HG02973 (cell line): Measurements from ENCODE around the gene INPP5D.
"Not testable (repeated sequence)": the region's sequence is repeated elsewhere in the genome, so short reads cannot be mapped to it uniquely, and the experiment has no call there.

Source experiments
- ATAC-seq: cut with Tn5 transposase; IDR thresholded peaks from one replicate; pipeline ENCODE4 v1.9.1; 2021; ENCODE audit warnings: moderate library complexity; ENCODE audit not compliant: unreplicated experiment

INPP5D gene

DNA sequence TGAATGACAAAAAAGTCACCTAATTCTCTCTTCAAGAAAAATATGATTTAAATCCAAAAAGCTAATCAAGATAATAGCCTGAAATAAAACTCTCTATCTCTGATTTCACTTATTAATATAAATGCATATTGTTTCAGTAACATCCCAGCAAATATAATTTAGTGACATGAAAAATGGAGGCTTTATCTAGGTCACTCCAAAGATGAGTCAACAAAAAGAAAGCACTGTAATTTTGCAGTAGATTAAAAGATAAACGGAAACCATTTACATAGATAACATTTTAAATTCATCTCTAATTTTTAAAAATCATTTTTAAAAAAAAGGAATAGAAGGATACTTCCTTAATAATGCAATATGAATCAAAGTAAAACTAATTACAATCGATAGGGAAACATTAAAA, 76.9 kb downstream of the INPP5D start:
- no peak for ATAC-seq

DNA sequence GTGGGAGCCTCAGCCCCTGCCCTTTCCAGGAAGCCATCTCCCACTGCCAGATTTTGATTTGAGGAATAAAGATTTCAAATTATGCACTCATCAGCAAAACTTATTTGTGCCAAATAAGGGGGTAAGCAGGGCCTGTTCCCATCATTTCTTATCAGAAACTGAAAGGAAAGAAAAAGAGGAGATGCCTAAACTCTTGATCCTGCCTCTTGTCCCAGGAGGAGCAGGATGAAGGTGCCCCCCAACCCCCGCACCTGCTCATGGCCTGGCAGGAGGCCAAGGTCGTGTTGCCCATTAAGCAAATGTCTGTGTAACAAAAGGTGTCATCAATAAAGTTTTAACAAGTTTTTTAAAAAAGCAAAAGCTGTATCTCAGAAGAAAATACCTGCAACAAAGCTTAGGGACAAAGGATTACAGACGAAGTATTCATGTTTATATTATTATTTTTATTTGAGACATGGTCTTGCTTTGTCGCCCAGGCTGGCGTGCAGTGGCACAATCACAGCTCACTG, 80.0 kb downstream of the INPP5D start:
- ATAC-seq, result no peak

- ATAC-seq, result no peak
Observed at GRCh38 chr2:233140978-233141377, 80.8 kb downstream of the INPP5D start.

GRCh38 chr2:233141901-233142300, 81.8 kb downstream of the INPP5D start:
- no peak for ATAC-seq

DNA sequence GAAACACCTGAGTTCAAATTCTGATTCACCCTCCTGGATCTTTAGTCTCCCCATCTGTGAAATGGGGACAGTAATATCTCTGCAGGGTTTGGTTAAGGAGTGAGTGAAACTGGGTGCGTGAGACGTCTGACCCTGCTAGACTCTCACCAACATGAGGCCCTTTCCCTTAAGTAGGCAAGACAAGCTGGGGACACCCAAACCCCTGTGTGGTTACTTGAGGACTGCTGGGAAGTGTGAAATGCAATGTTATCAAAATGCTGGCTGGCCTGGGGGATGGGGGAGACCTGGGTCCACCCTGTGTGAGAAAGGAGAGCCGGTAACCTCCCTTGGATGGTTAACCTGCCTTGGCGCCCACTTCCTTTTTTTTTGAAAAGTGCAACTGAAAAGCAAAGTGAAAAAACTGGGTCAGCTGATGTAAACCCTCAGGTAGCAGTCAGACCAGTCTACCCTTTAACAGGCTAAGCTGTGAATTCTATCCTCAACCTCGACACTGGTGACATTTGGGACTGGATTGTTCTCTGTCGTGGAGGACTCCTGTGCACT, 82.3 kb downstream of the INPP5D start:
- ATAC-seq, result peak; percentile 82

GRCh38 chr2:233143700-233144331, 83.7 kb downstream of the INPP5D start:
- ATAC-seq, result no peak

- ATAC-seq, result no peak
Observed at GRCh38 chr2:233145726-233146125, 85.6 kb downstream of the INPP5D start.

GRCh38 chr2:233146194-233146593, 86.1 kb downstream of the INPP5D start:
- no peak for ATAC-seq

- ATAC-seq, result no peak
Observed at GRCh38 chr2:233147136-233147828, 87.1 kb downstream of the INPP5D start.

GRCh38 chr2:233147829-233148167, 87.7 kb downstream of the INPP5D start:
- no peak for ATAC-seq

GRCh38 chr2:233148354-233148753, 88.2 kb downstream of the INPP5D start:
- ATAC-seq, result no peak

- no peak for ATAC-seq
Observed at GRCh38 chr2:233152541-233152940, 92.4 kb downstream of the INPP5D start.

GRCh38 chr2:233153146-233153798, 93.1 kb downstream of the INPP5D start:
- ATAC-seq, result no peak

GRCh38 chr2:233156001-233156400, 95.9 kb downstream of the INPP5D start:
- ATAC-seq, result no peak

DNA sequence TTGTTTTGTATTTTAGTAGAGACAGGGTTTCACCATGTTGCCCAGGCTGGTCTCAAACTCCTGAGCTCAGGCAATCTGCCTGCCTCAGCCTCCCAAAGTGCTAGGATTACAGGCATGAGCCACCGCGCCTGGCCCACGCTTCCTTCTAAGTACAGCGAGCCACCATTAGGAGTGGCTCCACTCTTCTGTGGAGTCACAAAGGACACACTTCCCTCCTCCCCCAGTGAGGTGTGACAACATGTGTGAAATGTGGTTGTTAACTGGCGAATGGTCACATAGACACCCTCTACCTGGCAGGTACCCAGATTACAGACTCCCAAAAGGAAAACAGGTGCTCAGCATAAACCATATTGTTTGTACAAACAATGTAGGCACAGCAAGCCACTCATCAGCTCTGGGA, 96.3 kb downstream of the INPP5D start:
- ATAC-seq, result not testable (repeated sequence)

DNA sequence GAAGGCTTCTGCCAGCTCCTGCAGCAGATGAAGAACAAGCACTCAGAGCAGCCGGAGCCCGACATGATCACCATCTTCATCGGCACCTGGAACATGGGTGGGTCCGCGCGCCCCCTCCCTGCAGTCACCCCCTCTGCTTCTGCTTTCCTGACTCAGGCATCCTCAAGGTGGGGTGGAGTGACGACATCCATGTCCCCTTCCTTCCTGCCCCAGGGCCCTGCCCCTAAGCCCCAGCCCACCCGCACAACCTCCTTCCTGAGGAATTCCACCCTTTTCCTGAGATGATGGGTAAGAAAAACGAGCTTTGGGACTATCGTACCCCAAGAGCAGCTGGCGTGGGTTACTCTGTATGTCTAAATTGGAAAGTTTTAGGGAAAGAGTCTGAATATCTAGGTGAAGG, 101.6 kb downstream of the INPP5D start:
- no peak for ATAC-seq

DNA sequence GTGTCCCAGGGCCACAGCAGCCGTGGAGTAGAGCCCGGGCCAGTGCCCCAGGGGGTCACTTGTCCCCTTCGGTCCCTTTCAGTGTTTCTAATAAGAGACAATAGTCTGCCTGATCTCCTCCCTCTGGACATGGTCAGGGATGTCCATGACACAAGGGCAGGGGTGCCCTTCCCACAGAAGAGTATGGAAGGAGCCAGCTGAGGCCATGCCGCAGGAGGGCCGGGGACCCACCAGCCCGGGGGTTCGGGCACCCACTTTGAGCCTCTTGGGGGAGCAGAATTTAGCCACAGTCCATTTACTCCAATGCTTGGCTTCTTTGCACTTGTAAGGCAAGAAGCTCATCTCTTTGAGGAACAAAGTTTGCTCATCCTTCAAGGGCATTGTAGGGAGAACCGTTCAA, 102.6 kb downstream of the INPP5D start:
- no peak for ATAC-seq

DNA sequence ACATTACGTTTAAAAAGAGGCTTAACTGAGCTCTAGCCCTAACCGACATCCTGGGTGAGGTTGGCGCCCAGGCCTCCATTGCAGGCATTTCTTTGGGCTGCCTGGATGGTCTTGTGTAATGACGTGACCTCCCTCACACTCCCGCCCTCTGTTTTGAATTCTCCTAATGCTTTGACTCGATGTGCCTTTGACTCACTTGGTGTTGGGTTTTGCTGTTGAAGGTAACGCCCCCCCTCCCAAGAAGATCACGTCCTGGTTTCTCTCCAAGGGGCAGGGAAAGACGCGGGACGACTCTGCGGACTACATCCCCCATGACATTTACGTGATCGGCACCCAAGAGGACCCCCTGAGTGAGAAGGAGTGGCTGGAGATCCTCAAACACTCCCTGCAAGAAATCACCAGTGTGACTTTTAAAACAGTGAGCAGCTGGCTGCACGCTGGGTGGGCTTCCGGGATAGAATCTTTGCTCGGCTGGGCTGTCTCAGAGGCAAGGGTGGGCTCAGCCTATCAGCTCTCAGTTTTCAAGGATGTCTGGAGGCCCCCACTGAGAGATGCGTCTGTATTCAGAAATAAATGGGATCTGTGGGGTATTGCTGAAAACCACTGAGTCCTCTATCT, 103.5 kb downstream of the INPP5D start:
- ATAC-seq, result no peak

DNA sequence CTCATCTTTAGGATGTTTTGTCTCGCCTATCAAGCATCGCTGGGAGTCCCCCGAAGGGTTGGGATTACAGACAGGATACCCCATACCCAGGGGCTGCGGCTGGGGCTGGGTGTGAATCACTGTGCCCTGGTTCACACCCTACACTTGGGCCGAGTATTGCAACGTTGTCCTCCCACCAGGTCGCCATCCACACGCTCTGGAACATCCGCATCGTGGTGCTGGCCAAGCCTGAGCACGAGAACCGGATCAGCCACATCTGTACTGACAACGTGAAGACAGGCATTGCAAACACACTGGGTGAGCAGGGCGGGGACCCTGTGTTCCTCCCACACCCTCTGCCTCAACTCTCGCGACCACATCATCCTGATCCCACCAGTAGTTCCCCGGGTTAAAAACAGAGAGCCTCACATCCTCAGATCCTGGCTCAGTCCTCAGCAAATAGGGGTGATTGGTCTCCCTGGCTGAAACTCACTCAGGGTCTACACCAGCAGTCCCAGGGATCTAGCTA, 104.0 kb downstream of the INPP5D start:
- no peak for ATAC-seq

GRCh38 chr2:233164967-233165366, 104.8 kb downstream of the INPP5D start:
- no peak for ATAC-seq

GRCh38 chr2:233165543-233165894, 105.4 kb downstream of the INPP5D start:
- no peak for ATAC-seq
